ENCODE data around the gene ATG9B. TPM values are rescaled to one million over a fixed set of nuclear protein-coding genes. Genes with fewer than 3 reads are reported as not detected.

ATG9B gene
- total and polyA plus RNA-seq, 2 of the 13 experiments (the other 11 are each of a cell fraction or from before 2014, with no cell fraction given): 0.24 TPM; not detected in 1

DNA sequence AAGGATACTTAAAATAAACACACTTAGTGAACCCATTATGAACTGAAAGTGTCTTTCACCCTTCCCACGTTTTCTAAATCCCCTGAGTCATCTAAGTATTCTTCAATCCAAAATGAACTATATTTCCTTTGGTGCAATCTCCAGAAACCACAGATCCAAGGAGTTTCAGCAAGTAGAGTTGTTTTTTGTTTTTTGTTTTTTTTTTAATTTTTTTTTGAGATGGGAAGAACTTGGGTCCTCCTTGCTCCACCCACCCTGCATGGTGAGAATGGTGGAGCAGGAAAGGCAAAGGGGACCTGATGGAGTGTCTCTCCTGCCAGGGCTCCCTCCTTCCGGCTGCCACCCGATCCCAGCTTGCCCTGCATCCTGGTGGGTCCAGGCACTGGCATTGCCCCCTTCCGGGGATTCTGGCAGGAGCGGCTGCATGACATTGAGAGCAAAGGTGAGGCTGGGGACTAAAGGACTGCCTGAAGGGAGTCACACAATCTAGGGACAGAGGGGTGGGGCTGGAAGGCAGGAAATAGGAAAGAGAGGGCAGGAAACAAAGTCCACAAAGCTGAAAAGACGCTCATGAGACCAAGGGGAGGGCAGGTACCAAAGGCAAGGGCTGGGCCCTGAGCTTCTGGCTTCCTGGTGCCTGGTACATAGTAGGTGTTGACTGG, 12.1 kb downstream of the ATG9B start (continued):
- TF ChIP-seq ZNF225 (CRISPR knock-in tag; IDR thresholded peaks at IDR 0.05) (no peak), SMAD3 (CRISPR knock-in tag; IDR thresholded peaks at IDR 0.05) (no peak), GTF2F1 (IDR thresholded peaks at IDR 0.05; ENCODE audit: low read length) (no peak), HDAC1 (CRISPR knock-in tag; IDR thresholded peaks at IDR 0.05) (peak; percentile 36; the same call in 1 of the 2 replicates), MLLT10 (CRISPR knock-in tag; IDR thresholded peaks at IDR 0.05) (no peak), HIVEP1 (CRISPR knock-in tag; IDR thresholded peaks at IDR 0.05) (no peak), SP2 (CRISPR knock-in tag; IDR thresholded peaks at IDR 0.05) (no peak), GABPB1 (CRISPR knock-in tag; IDR thresholded peaks at IDR 0.05) (peak; percentile 44; the same call in 1 of the 2 replicates), JUND (CRISPR knock-in tag; IDR thresholded peaks at IDR 0.05) (no peak), ZNF232 (CRISPR knock-in tag; IDR thresholded peaks at IDR 0.05; ENCODE audit: borderline replicate concordance) (no peak), KLF16 (CRISPR knock-in tag; IDR thresholded peaks at IDR 0.05) (no peak), MAFG (CRISPR knock-in tag; IDR thresholded peaks at IDR 0.05) (no peak), ARNT (IDR thresholded peaks at IDR 0.05) (no peak), ZNF160 (CRISPR knock-in tag; IDR thresholded peaks at IDR 0.05) (no peak), ZNF672 (CRISPR knock-in tag; IDR thresholded peaks at IDR 0.05) (no peak), ATRX (CRISPR knock-in tag; IDR thresholded peaks at IDR 0.05; ENCODE audit: borderline replicate concordance) (no peak), PAWR (CRISPR knock-in tag; IDR thresholded peaks at IDR 0.05; ENCODE audit: borderline replicate concordance) (no peak), HHEX (CRISPR knock-in tag; IDR thresholded peaks at IDR 0.05) (no peak), NR2F6 (IDR thresholded peaks at IDR 0.05) (no peak), NR2F6 (CRISPR knock-in tag; IDR thresholded peaks at IDR 0.05) (0 out of 2 replicates have a peak, but pooled peaks have one; percentile 39), PAF1 (CRISPR knock-in tag; IDR thresholded peaks at IDR 0.05) (no peak)
- TF ChIP-seq, protein P1, sequence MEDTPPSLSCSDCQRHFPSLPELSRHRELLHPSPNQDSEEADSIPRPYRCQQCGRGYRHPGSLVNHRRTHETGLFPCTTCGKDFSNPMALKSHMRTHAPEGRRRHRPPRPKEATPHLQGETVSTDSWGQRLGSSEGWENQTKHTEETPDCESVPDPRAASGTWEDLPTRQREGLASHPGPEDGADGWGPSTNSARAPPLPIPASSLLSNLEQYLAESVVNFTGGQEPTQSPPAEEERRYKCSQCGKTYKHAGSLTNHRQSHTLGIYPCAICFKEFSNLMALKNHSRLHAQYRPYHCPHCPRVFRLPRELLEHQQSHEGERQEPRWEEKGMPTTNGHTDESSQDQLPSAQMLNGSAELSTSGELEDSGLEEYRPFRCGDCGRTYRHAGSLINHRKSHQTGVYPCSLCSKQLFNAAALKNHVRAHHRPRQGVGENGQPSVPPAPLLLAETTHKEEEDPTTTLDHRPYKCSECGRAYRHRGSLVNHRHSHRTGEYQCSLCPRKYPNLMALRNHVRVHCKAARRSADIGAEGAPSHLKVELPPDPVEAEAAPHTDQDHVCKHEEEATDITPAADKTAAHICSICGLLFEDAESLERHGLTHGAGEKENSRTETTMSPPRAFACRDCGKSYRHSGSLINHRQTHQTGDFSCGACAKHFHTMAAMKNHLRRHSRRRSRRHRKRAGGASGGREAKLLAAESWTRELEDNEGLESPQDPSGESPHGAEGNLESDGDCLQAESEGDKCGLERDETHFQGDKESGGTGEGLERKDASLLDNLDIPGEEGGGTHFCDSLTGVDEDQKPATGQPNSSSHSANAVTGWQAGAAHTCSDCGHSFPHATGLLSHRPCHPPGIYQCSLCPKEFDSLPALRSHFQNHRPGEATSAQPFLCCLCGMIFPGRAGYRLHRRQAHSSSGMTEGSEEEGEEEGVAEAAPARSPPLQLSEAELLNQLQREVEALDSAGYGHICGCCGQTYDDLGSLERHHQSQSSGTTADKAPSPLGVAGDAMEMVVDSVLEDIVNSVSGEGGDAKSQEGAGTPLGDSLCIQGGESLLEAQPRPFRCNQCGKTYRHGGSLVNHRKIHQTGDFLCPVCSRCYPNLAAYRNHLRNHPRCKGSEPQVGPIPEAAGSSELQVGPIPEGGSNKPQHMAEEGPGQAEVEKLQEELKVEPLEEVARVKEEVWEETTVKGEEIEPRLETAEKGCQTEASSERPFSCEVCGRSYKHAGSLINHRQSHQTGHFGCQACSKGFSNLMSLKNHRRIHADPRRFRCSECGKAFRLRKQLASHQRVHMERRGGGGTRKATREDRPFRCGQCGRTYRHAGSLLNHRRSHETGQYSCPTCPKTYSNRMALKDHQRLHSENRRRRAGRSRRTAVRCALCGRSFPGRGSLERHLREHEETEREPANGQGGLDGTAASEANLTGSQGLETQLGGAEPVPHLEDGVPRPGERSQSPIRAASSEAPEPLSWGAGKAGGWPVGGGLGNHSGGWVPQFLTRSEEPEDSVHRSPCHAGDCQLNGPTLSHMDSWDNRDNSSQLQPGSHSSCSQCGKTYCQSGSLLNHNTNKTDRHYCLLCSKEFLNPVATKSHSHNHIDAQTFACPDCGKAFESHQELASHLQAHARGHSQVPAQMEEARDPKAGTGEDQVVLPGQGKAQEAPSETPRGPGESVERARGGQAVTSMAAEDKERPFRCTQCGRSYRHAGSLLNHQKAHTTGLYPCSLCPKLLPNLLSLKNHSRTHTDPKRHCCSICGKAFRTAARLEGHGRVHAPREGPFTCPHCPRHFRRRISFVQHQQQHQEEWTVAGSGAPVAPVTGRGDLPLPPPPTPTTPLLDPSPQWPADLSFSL (CRISPR knock-in tag; IDR thresholded peaks at IDR 0.05): no peak
- TF ChIP-seq, protein P2, sequence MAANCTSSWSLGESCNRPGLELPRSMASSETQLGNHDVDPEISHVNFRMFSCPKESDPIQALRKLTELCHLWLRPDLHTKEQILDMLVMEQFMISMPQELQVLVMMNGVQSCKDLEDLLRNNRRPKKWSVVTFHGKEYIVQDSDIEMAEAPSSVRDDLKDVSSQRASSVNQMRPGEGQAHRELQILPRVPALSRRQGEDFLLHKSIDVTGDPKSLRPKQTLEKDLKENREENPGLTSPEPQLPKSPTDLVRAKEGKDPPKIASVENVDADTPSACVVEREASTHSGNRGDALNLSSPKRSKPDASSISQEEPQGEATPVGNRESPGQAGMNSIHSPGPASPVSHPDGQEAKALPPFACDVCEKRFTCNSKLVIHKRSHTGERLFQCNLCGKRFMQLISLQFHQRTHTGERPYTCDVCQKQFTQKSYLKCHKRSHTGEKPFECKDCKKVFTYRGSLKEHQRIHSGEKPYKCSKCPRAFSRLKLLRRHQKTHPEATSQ (CRISPR knock-in tag; IDR thresholded peaks at IDR 0.05; ENCODE audit: borderline replicate concordance): 0 out of 2 replicates have a peak, but pooled peaks have one; percentile 27
- TF ChIP-seq, protein P3, sequence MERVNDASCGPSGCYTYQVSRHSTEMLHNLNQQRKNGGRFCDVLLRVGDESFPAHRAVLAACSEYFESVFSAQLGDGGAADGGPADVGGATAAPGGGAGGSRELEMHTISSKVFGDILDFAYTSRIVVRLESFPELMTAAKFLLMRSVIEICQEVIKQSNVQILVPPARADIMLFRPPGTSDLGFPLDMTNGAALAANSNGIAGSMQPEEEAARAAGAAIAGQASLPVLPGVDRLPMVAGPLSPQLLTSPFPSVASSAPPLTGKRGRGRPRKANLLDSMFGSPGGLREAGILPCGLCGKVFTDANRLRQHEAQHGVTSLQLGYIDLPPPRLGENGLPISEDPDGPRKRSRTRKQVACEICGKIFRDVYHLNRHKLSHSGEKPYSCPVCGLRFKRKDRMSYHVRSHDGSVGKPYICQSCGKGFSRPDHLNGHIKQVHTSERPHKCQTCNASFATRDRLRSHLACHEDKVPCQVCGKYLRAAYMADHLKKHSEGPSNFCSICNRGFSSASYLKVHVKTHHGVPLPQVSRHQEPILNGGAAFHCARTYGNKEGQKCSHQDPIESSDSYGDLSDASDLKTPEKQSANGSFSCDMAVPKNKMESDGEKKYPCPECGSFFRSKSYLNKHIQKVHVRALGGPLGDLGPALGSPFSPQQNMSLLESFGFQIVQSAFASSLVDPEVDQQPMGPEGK (CRISPR knock-in tag; IDR thresholded peaks at IDR 0.05): peak; percentile 62; the same call in 1 of the 2 replicates
